ENCODE data around the gene KRTAP3-2.
"Not testable (repeated sequence)": the region's sequence is repeated elsewhere in the genome, so short reads cannot be mapped to it uniquely, and the experiment has no call there.

KRTAP3-2 gene

GRCh38 chr17:40999563-40999962 is at the start of gene KRTAP3-2:
TSS of gene KRTAP3-2 (minus strand) at chr17:40999906. CDS start at chr17:40999853, 53 bp downstream.
- DNase-seq (ENCODE audit: low spot score): not testable (repeated sequence)

DNA sequence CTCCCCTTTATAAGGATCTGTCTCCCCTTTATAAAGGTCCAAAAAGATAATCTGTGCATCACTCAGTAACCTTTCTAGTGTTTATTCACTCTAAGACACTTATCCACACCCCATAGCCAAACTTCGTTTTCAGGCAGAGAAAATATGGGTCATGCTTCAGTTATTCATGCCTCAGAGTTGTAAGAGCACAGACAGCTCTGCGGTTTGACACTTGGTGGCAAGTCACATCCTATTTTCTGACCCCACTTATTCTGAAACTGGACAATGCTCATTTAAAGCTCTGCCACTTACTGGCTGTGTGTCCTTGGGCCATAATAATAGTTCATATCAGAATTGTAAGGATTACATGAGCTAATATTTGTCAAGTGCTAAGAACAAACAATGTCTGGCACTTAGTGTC is 49.4 kb upstream of the KRTAP3-2 start:
- DNase-seq (ENCODE audit: low spot score): no peak

DNA sequence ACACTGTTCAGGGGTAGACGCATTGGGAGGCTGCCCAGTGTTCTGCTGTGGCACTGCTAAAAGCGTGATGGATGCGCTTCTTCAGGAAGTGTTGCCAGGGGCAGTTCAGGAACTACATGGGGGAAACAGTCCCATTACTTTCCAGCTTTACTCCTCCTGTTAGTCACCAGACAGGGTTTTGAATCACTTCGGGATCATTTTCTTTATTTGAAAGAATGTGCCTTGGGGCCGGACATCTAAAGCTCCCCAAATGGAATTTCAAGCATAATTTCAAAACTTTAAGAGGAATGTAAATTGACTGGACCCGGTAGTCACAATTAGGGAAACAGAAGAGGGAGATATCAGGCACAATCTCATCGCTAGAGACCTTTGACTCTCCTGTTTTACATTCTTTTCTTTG is 48.7 kb upstream of the KRTAP3-2 start:
- peak; percentile 12 for DNase-seq (ENCODE audit: low spot score)

- DNase-seq (ENCODE audit: low spot score): not testable (repeated sequence)
These were observed 47.2 kb upstream of the KRTAP3-2 start, which contains the start of gene KRTAP2-1 for GRCh38 chr17:41046735-41047465. TSS of gene KRTAP2-1 (minus strand) at chr17:41047316. CDS start at chr17:41047267, 49 bp downstream.

DNA sequence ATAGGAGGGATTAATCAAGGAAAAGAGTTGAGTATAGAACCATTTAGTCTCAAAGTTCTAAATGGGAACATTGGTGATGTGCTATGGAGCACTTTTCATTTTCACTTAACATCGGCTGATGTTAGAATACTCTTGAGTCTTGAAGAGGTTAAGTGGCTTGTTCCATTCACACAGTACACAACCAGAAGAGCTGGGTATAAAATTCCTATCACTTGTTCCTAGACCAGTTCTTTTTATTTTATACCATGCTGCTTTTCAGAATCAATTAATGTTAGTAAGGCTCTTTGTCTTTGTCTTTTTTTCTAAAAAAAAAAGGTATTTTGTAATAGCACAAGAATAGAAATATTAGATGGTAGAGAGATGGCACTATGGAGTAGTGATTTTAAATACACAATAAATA is 43.2 kb upstream of the KRTAP3-2 start:
- no peak for DNase-seq (ENCODE audit: low spot score)

DNA sequence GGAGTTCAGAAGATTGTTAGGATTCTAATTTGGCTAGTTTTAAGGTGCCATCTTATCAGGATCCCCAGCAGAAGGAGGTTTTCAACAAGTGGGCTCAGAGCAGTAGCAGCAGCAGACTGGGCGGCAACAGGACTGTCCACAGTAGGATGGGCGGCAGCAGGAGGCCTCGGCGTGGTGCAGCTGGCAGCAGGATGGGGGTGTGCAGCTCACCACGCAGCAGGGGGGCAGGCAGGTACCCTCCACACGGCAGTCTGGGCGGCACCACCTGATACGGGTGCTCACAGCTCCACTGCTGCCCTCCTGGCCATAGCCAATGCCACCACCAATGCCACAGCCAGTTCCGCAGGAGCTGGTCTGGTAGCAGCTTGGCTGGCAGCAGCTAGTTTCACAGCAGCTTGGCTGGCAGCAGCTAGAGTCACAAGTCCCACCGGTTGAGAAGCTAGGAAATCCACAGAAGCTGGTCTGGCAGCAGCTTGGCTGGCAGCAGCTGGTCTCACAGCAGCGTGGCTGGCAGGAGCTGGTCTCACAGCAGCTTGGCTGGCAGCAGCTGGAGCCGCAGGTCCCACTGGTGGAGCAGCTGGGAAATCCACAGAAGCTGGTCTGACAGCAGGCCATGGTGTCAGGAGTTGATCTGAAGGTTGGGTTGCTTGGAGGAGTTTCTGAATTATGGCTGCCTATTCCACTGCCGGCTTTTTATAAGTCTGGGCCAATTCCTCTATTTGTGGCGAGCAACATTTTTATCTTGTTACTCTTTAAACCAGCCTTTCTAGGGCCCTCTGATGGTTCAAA is 41.3 kb upstream of the KRTAP3-2 start, which contains the start of gene KRTAP1-1:
TSS of gene KRTAP1-1 (minus strand) at position 668 of the 789 bp plus-strand sequence. CDS start at position 615, 53 bp downstream.
- not testable (repeated sequence) for DNase-seq (ENCODE audit: low spot score)

DNA sequence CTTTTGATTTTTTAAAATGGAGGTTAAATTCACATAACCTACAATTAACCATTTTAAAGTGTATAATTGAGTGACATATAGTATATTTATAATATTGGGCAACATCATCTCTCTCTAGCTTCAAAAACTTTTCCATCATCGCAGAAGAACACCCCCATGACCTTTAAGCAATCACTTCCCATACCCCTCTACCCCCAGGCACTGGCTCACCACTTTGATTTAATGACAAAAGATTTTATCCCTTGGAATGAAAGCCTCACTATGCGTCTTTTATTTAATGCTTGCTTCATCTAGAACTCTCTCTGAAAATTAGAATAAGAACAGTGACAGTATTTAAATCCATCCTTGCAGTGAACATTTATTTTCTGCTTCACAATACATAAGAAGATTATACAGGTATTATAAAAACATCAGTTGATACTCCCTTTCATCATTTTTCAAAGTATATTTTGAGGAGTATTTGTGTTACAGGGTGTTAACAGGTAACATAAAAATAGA is 38.2 kb upstream of the KRTAP3-2 start:
- DNase-seq (ENCODE audit: low spot score): no peak

DNA sequence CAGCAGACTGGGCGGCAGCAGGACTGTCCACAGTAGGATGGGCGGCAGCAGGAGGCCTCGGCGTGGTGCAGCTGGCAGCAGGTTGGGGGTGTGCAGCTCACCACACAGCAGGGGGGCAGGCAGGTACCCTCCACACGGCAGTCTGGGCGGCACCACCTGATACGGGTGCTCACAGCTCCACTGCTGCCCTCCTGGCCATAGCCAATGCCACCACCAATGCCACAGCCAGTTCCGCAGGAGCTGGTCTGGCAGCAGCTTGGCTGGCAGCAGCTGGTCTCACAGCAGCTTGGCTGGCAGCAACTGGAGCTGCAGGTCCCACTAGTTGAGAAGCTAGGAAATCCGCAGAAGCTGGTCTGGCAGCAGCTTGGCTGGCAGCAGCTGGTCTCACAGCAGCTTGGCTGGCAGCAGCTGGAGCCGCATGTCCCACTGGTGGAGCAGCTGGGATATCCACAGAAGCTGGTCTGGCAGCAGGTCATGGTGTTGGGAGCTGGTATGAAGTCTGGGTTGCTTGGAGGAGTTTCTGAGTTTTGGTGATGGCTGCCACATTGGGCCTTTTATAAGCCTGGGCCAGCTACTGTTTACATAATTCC is 34.7 kb upstream of the KRTAP3-2 start, which contains the start of gene KRTAP1-3:
TSS of gene KRTAP1-3 (minus strand) at position 529 of the 590 bp plus-strand sequence. CDS start at position 476, 53 bp downstream.
- DNase-seq (ENCODE audit: low spot score): not testable (repeated sequence)

GRCh38 chr17:41029633-41030245 is 30.0 kb upstream of the KRTAP3-2 start, which contains the start of gene KRTAP1-4:
TSS of gene KRTAP1-4 (minus strand) at chr17:41030195. CDS start at chr17:41030078, 117 bp downstream.
- DNase-seq (ENCODE audit: low spot score): no peak

DNA sequence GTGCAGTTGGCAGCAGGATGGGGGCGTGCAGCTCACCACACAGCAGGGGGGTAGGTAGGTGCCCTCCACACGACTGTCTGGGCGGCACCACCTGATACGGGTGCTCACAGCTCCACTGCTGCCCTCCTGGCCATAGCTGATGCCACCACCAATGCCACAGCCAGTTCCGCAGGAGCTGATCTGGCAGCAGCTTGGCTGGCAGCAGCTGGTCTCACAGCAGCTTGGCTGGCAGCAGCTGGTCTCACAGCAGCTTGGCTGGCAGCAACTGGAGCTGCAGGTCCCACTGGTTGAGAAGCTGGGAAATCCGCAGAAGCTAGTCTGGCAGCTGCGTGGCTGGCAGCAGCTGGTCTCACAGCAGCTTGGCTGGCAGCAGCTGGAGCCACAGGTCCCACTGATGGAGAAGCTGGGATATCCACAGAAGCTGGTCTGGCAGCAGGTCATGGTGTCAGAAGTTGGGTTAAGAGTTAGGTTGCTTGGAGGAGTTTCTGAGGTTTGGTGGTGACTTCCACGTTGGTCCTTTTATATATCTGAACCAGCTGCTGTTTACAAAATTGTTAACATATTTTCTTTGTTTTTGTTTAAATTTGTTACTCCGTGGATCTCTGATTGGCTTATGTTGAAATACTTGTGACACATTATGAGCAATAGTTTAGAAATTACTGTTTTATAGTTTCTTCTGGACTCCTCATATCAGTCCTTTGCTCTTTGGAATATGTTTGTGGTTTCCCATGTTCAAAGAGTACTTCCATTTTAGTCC is 27.2 kb upstream of the KRTAP3-2 start, which contains the start of gene KRTAP1-5:
TSS of gene KRTAP1-5 (minus strand) at position 494 of the 757 bp plus-strand sequence. CDS start at position 441, 53 bp downstream.
- no peak for DNase-seq (ENCODE audit: low spot score)

- no peak for DNase-seq (ENCODE audit: low spot score)
These were observed 25.0 kb upstream of the KRTAP3-2 start for GRCh38 chr17:41024697-41025096.

DNA sequence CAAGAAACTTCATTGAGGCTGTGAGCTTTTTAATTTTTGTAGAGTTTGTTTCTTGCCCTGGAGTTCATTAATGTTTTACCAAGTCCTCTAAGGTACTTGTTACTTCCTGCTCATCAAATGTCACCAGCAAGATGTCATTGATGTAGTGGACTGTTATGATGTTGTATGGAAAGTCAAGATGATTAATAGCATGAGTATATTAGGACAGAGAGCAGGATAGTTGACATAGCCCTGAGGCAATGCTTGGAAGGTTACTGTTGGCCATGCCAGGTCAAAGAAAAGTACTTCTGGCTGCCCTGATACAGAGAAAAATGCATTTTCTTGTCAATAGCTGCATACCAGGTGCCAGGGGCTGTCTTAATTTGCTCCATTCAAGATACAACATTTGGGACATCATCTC is 20.6 kb upstream of the KRTAP3-2 start:
- no peak for DNase-seq (ENCODE audit: low spot score)

- no peak for DNase-seq (ENCODE audit: low spot score)
These were observed 19.7 kb upstream of the KRTAP3-2 start for GRCh38 chr17:41019415-41019814.

DNA sequence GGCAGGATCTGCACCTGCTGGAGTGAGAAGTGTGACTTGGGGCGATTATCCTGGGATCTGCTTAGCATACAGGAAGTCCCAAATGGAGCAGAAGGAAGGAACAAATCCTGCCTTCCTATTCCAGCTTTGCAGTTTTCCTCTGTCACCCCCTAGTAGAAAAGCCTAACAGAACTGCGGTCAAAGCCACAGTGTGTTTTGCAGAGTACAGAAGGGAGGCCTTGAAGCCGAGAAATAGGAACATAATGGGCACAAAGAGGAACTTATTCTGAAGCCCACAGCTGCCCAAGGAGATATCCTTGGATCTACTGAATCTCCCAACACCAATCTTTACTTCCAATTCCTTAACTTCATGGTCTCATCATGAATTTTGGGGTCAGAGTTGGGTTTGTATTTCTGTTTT is 18.8 kb upstream of the KRTAP3-2 start:
- no peak for DNase-seq (ENCODE audit: low spot score)

- DNase-seq (ENCODE audit: low spot score): no peak
These were observed 17.0 kb upstream of the KRTAP3-2 start for GRCh38 chr17:41016578-41017215.

DNA sequence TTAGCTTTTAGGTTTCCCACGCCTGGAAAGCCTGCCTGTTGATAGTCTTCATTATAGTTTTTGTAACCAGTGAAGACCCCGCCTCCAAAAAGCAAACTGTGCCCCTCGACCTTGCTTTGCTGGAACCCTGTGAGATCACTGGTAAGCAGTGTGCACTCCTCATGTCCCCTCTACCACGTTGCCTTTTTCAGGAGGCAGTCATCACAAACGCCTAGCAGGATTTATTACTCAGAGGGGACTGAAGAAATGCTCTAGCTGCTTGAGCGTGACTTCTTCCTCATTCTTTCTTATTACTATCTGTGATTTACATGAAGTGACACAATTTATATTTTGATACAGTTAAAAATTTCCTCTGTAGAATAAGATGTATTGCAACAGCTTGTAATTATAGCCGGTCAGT is 15.7 kb upstream of the KRTAP3-2 start:
- DNase-seq (ENCODE audit: low spot score): no peak

DNA sequence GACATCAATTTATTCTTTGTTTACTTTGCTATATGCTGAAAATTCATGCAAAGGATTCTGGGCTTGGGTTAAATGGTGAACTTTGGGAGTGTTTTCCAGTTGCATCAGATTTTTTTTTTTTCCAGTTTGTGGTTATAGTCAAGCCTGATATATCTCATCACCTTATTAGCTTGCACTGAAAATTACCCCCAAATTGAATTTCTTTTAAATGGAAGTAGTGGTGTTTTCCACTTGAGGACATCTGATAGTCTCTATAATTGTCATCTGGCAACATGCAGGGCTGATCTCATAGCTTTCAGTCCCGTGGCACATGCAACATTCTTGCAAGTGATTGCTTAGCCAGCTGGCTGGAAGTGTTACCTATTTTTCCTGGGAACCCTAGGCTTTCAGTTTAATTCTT is 13.9 kb upstream of the KRTAP3-2 start:
- DNase-seq (ENCODE audit: low spot score): no peak

GRCh38 chr17:41013181-41013580 is 13.5 kb upstream of the KRTAP3-2 start:
- no peak for DNase-seq (ENCODE audit: low spot score)

- DNase-seq (ENCODE audit: low spot score): no peak
These were observed 12.8 kb upstream of the KRTAP3-2 start for GRCh38 chr17:41012326-41013120.

Data from COLO829 (cell line).